WTC11 (cell line): ENCODE measurements around the gene IL36B. TPM values are rescaled to one million over a fixed set of nuclear protein-coding genes. Genes with fewer than 3 reads are reported as not detected.

Experiments
- ATAC-seq: fragments of 200-7000 bp; cut with Tn5 transposase; 2 replicates; pipeline ENCODE4 v1.10.0; 2021; ENCODE audit warnings: mild to moderate bottlenecking, moderate library complexity
- CTCF ChIA-PET: fragments of 300-600 bp; sonication (Branson Sonifier 250); formaldehyde crosslinking; loops from one replicate; lab custom pipeline; 2021; ENCODE audit warnings: antibody characterized with exemption; lab: Charles Lee
- POLR2A ChIA-PET: fragments of 350-600 bp; sonication (Branson Sonifier 250); formaldehyde crosslinking; loops from one replicate; lab custom pipeline; 2021; ENCODE audit warnings: antibody characterized with exemption; lab: Charles Lee
- DNase-seq: peaks from one replicate; pipeline ENCODE4 v3.0.0; 2021; ENCODE audit warnings: low spot score
- H3K27ac Mint-ChIP-seq: 2 replicates; pipeline ENCODE4 v1.8.0; 2021; ENCODE audit warnings: mixed read lengths
- H3K27me3 Mint-ChIP-seq: 2 replicates; pipeline ENCODE4 v1.8.0; 2021; ENCODE audit warnings: low read depth, mild to moderate bottlenecking, moderate library complexity, mixed read lengths
- H3K36me3 Mint-ChIP-seq: 2 replicates; pipeline ENCODE4 v1.8.0; 2021; ENCODE audit warnings: mixed read lengths
- H3K4me1 Mint-ChIP-seq: 2 replicates; pipeline ENCODE4 v1.8.0; 2022; ENCODE audit warnings: mixed read lengths
- H3K4me3 Mint-ChIP-seq: 2 replicates; pipeline ENCODE4 v1.8.0; 2021; ENCODE audit warnings: mild to moderate bottlenecking, moderate library complexity, mixed read lengths
- H3K9me3 Mint-ChIP-seq: 2 replicates; pipeline ENCODE4 v1.8.0; 2021; ENCODE audit warnings: mixed read lengths
- CREM ChIP-seq: sonication (generic); formaldehyde crosslinking; IDR thresholded peaks from 2 replicates; pipeline ENCODE4 v1.8.1; 2022; ENCODE audit warnings: mild to moderate bottlenecking, missing genetic modification reagents, moderate library complexity
- FOXK1 ChIP-seq: sonication (generic); formaldehyde crosslinking; IDR thresholded peaks from 2 replicates; pipeline ENCODE4 v1.8.0; 2022; ENCODE audit warnings: mild to moderate bottlenecking, moderate library complexity, missing genetic modification reagents
- GABPB1 ChIP-seq: sonication (generic); formaldehyde crosslinking; IDR thresholded peaks from 2 replicates; pipeline ENCODE4 v1.8.1; 2023; ENCODE audit warnings: mild to moderate bottlenecking, missing genetic modification reagents
- JUN ChIP-seq: sonication (generic); formaldehyde crosslinking; IDR thresholded peaks from 2 replicates; pipeline ENCODE4 v1.8.0; 2023; ENCODE audit warnings: mild to moderate bottlenecking, missing genetic modification reagents
- KAT7 ChIP-seq: sonication (generic); formaldehyde crosslinking; IDR thresholded peaks from 2 replicates; pipeline ENCODE4 v1.8.1; 2023; ENCODE audit warnings: missing genetic modification reagents, mild to moderate bottlenecking, borderline replicate concordance
- NFYB ChIP-seq: sonication (generic); formaldehyde crosslinking; conservative IDR thresholded peaks from 2 replicates; pipeline ENCODE4 v1.8.0; 2022; ENCODE audit warnings: low read depth, missing genetic modification reagents
- TCF7 ChIP-seq: sonication (generic); formaldehyde crosslinking; IDR thresholded peaks from 2 replicates; pipeline ENCODE4 v1.8.0; 2022; ENCODE audit warnings: mild to moderate bottlenecking, low read depth, missing genetic modification reagents, moderate library complexity
- ZNF317 ChIP-seq: sonication (generic); formaldehyde crosslinking; IDR thresholded peaks from 2 replicates; pipeline ENCODE4 v1.8.1; 2023; ENCODE audit warnings: low read depth, mild to moderate bottlenecking, moderate library complexity, missing genetic modification reagents, borderline replicate concordance
- total RNA-seq: library from RNA; stranded (reverse); gene quantifications from 3 replicates; pipeline ENCODE4 v1.2.3, GENCODE V29; 2021
- TF ChIP-seq, protein P1 (sequence below): sonication (generic); formaldehyde crosslinking; conservative IDR thresholded peaks from 2 replicates; pipeline ENCODE4 v1.8.1; 2023; ENCODE audit warnings: mild to moderate bottlenecking, low read depth, missing genetic modification reagents, moderate library complexity
- TF ChIP-seq, protein P2 (sequence below): sonication (generic); formaldehyde crosslinking; IDR thresholded peaks from 2 replicates; pipeline ENCODE4 v1.8.1; 2022; ENCODE audit warnings: missing genetic modification reagents, borderline replicate concordance
- TF ChIP-seq, protein P3 (sequence below): sonication (generic); formaldehyde crosslinking; IDR thresholded peaks from 2 replicates; pipeline ENCODE4 v1.8.1; 2022; ENCODE audit warnings: low read depth, mild to moderate bottlenecking, moderate library complexity, missing genetic modification reagents, borderline replicate concordance
- TF ChIP-seq, protein P4 (sequence below): sonication (generic); formaldehyde crosslinking; IDR thresholded peaks from 2 replicates; pipeline ENCODE4 v1.8.0; 2023; ENCODE audit warnings: missing genetic modification reagents, mild to moderate bottlenecking, borderline replicate concordance
- TF ChIP-seq, protein P5 (sequence below): sonication (generic); formaldehyde crosslinking; IDR thresholded peaks from 2 replicates; pipeline ENCODE4 v1.8.0; 2023; ENCODE audit warnings: missing genetic modification reagents
- TF ChIP-seq, protein P6 (sequence below): fragments of 200-600 bp; IDR thresholded peaks from 2 replicates; pipeline ENCODE4 v1.8.0; 2022; ENCODE audit warnings: antibody characterized with exemption

IL36B gene
- total RNA-seq, 1 experiment from 2014 or later, result not detected

DNA sequence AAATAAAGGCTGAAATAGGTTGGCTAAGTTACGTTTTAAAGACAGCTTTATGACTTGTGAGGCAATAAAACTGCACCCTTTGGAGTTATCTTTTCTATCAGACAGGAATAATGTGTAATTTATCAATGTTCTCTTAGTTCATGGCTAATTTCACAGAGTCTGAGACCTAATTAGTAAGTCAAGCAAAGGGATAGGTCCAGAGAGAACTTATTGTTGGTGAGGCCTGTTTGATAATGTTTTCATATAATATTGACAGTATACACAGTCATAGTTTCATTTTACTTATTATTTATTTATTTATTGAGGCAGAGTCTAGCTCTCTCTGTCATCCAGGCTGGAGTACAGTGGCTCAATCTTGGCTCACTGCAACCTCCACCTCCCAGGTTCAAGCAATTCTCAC is 4.5 kb upstream of the IL36B start (continued):
- TF ChIP-seq NFYB (CRISPR knock-in tag), result no peak
- TF ChIP-seq GABPB1 (CRISPR knock-in tag), result no peak
- TF ChIP-seq, protein P1, sequence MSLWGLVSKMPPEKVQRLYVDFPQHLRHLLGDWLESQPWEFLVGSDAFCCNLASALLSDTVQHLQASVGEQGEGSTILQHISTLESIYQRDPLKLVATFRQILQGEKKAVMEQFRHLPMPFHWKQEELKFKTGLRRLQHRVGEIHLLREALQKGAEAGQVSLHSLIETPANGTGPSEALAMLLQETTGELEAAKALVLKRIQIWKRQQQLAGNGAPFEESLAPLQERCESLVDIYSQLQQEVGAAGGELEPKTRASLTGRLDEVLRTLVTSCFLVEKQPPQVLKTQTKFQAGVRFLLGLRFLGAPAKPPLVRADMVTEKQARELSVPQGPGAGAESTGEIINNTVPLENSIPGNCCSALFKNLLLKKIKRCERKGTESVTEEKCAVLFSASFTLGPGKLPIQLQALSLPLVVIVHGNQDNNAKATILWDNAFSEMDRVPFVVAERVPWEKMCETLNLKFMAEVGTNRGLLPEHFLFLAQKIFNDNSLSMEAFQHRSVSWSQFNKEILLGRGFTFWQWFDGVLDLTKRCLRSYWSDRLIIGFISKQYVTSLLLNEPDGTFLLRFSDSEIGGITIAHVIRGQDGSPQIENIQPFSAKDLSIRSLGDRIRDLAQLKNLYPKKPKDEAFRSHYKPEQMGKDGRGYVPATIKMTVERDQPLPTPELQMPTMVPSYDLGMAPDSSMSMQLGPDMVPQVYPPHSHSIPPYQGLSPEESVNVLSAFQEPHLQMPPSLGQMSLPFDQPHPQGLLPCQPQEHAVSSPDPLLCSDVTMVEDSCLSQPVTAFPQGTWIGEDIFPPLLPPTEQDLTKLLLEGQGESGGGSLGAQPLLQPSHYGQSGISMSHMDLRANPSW (CRISPR knock-in tag), result no peak
- no peak for TF ChIP-seq JUN
- TF ChIP-seq, protein P2, sequence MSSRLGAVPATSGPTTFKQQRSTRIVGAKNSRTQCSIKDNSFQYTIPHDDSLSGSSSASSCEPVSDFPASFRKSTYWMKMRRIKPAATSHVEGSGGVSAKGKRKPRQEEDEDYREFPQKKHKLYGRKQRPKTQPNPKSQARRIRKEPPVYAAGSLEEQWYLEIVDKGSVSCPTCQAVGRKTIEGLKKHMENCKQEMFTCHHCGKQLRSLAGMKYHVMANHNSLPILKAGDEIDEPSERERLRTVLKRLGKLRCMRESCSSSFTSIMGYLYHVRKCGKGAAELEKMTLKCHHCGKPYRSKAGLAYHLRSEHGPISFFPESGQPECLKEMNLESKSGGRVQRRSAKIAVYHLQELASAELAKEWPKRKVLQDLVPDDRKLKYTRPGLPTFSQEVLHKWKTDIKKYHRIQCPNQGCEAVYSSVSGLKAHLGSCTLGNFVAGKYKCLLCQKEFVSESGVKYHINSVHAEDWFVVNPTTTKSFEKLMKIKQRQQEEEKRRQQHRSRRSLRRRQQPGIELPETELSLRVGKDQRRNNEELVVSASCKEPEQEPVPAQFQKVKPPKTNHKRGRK (CRISPR knock-in tag), result no peak
- TF ChIP-seq KAT7 (CRISPR knock-in tag), result no peak
- TF ChIP-seq, protein P3, sequence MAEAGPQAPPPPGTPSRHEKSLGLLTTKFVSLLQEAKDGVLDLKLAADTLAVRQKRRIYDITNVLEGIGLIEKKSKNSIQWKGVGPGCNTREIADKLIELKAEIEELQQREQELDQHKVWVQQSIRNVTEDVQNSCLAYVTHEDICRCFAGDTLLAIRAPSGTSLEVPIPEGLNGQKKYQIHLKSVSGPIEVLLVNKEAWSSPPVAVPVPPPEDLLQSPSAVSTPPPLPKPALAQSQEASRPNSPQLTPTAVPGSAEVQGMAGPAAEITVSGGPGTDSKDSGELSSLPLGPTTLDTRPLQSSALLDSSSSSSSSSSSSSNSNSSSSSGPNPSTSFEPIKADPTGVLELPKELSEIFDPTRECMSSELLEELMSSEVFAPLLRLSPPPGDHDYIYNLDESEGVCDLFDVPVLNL, result no peak
- no peak for TF ChIP-seq TCF7 (CRISPR knock-in tag)

DNA sequence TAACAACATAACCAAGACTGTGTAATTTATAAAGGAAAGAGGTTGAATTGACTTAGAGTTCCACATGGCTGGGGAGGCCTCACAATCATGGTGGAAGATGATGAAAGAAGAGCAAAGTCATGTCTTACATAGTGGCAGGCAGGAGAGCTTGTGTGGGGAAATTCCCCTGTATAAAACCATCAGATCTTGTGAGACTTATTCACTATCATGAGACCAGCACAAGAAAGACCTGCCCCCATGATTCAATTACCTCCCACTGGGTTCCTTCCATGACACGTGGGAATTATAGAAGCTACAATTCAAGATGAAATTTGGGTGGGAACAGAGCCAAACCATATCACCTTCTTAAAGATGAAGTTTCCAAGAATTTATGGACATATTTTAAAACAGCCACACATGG is 3.9 kb upstream of the IL36B start:
- TF ChIP-seq, protein P4, sequence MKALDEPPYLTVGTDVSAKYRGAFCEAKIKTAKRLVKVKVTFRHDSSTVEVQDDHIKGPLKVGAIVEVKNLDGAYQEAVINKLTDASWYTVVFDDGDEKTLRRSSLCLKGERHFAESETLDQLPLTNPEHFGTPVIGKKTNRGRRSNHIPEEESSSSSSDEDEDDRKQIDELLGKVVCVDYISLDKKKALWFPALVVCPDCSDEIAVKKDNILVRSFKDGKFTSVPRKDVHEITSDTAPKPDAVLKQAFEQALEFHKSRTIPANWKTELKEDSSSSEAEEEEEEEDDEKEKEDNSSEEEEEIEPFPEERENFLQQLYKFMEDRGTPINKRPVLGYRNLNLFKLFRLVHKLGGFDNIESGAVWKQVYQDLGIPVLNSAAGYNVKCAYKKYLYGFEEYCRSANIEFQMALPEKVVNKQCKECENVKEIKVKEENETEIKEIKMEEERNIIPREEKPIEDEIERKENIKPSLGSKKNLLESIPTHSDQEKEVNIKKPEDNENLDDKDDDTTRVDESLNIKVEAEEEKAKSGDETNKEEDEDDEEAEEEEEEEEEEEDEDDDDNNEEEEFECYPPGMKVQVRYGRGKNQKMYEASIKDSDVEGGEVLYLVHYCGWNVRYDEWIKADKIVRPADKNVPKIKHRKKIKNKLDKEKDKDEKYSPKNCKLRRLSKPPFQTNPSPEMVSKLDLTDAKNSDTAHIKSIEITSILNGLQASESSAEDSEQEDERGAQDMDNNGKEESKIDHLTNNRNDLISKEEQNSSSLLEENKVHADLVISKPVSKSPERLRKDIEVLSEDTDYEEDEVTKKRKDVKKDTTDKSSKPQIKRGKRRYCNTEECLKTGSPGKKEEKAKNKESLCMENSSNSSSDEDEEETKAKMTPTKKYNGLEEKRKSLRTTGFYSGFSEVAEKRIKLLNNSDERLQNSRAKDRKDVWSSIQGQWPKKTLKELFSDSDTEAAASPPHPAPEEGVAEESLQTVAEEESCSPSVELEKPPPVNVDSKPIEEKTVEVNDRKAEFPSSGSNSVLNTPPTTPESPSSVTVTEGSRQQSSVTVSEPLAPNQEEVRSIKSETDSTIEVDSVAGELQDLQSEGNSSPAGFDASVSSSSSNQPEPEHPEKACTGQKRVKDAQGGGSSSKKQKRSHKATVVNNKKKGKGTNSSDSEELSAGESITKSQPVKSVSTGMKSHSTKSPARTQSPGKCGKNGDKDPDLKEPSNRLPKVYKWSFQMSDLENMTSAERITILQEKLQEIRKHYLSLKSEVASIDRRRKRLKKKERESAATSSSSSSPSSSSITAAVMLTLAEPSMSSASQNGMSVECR (CRISPR knock-in tag), result no peak
- no peak for TF ChIP-seq FOXK1 (CRISPR knock-in tag)
- no peak for TF ChIP-seq ZNF317 (CRISPR knock-in tag)
- TF ChIP-seq, protein P5, sequence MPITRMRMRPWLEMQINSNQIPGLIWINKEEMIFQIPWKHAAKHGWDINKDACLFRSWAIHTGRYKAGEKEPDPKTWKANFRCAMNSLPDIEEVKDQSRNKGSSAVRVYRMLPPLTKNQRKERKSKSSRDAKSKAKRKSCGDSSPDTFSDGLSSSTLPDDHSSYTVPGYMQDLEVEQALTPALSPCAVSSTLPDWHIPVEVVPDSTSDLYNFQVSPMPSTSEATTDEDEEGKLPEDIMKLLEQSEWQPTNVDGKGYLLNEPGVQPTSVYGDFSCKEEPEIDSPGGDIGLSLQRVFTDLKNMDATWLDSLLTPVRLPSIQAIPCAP, result no peak
- TF ChIP-seq CREM (CRISPR knock-in tag), result no peak
- TF ChIP-seq, protein P6, sequence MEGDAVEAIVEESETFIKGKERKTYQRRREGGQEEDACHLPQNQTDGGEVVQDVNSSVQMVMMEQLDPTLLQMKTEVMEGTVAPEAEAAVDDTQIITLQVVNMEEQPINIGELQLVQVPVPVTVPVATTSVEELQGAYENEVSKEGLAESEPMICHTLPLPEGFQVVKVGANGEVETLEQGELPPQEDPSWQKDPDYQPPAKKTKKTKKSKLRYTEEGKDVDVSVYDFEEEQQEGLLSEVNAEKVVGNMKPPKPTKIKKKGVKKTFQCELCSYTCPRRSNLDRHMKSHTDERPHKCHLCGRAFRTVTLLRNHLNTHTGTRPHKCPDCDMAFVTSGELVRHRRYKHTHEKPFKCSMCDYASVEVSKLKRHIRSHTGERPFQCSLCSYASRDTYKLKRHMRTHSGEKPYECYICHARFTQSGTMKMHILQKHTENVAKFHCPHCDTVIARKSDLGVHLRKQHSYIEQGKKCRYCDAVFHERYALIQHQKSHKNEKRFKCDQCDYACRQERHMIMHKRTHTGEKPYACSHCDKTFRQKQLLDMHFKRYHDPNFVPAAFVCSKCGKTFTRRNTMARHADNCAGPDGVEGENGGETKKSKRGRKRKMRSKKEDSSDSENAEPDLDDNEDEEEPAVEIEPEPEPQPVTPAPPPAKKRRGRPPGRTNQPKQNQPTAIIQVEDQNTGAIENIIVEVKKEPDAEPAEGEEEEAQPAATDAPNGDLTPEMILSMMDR, result no peak
- no peak overlapping the region for H3K27ac Mint-ChIP-seq
- H3K27me3 Mint-ChIP-seq, result peaks cover 79% of the 10 kb centered on the region
- ATAC-seq, result no peak
- H3K4me1 Mint-ChIP-seq, result no peaks in the 10 kb centered on the region
- peaks cover 31% of the 10 kb centered on the region for H3K36me3 Mint-ChIP-seq
- no peak for DNase-seq
- H3K9me3 Mint-ChIP-seq, result peaks cover 48% of the 10 kb centered on the region
- ChIA-PET CTCF (no interaction called here), POLR2A (no interaction called here)
- H3K4me3 Mint-ChIP-seq, result no peak overlapping the region
